Caco-2 (cell line): ENCODE measurements around the gene TAS2R40. TPM values are rescaled to one million over a fixed set of nuclear protein-coding genes. Genes with fewer than 3 reads are reported as not detected.

Experiments used
- BruUV-seq: library from RNA; stranded (reverse); fragments of 400-500 nt; replicated peaks from 2 replicates; lab custom pipeline; 2021; lab: Mats Ljungman, UMichigan
- CTCF ChIA-PET: fragments of 300-600 bp; sonication (Branson Sonifier 250); formaldehyde crosslinking; loops from one replicate; lab custom pipeline; 2022; ENCODE audit warnings: antibody characterized with exemption; lab: Charles Lee
- POLR2A ChIA-PET: fragments of 300-600 bp; sonication (Branson Sonifier 250); formaldehyde crosslinking; loops from one replicate; lab custom pipeline; 2022; ENCODE audit warnings: antibody characterized with exemption; lab: Charles Lee
- DNase-seq, 2 experiments: peaks; one replicate each; pipeline versions ENCODE4 v3.0.0 to v3.0.0-alpha.2; 2020 to 2022
- H3K27me3 ChIP-seq: replicated peaks from 2 replicates; pipeline ENCODE4 v1.6.0; 2011; ENCODE audit warnings: low read length; ENCODE audit not compliant: control insufficient read depth, insufficient read depth
- H3K36me3 ChIP-seq: 2 replicates; pipeline ENCODE4 v1.5.1; 2011; ENCODE audit warnings: low read length; ENCODE audit not compliant: control insufficient read depth, insufficient read depth
- H3K4me1 ChIP-seq: fragments of 250-450 bp; sonication (Bioruptor Pico); 2 replicates; pipeline ENCODE4 v1.5.1; 2020; ENCODE audit warnings: mild to moderate bottlenecking
- H3K4me3 ChIP-seq: 2 replicates; pipeline ENCODE4 v1.5.1; 2011; ENCODE audit warnings: low read depth, mild to moderate bottlenecking, control low read depth, low read length
- H3K9me3 ChIP-seq: fragments of 250-450 bp; sonication (Bioruptor Pico); 2 replicates; pipeline ENCODE4 v1.5.1; 2020; ENCODE audit warnings: mild to moderate bottlenecking, moderate library complexity
- H3K27ac Mint-ChIP-seq: one replicate; pipeline ENCODE4 v1.8.0; 2022; ENCODE audit warnings: mixed read lengths; ENCODE audit not compliant: unreplicated experiment
- H3K27me3 Mint-ChIP-seq: one replicate; pipeline ENCODE4 v1.8.0; 2022; ENCODE audit warnings: mixed read lengths; ENCODE audit not compliant: insufficient read depth, unreplicated experiment
- H3K36me3 Mint-ChIP-seq: one replicate; pipeline ENCODE4 v1.8.0; 2022; ENCODE audit warnings: mild to moderate bottlenecking, mixed read lengths; ENCODE audit not compliant: insufficient read depth, unreplicated experiment
- H3K4me1 Mint-ChIP-seq: one replicate; pipeline ENCODE4 v1.8.0; 2022; ENCODE audit warnings: low read depth, mixed read lengths; ENCODE audit not compliant: unreplicated experiment
- H3K4me3 Mint-ChIP-seq: one replicate; pipeline ENCODE4 v1.8.0; 2022; ENCODE audit warnings: mild to moderate bottlenecking, moderate library complexity, mixed read lengths; ENCODE audit not compliant: unreplicated experiment
- H3K9me3 Mint-ChIP-seq: one replicate; pipeline ENCODE4 v1.8.0; 2022; ENCODE audit warnings: mixed read lengths; ENCODE audit not compliant: unreplicated experiment
- CTCF ChIP-seq, 2 experiments: fragments of 200-600 bp in 1 of 2; IDR thresholded peaks; 1 replicate in 1 of 2; 2 replicates in 1 of 2; pipeline versions ENCODE4 v1.5.1 to v1.8.0; 2011 to 2022; ENCODE audit warnings: antibody characterized with exemption in 1 of 2, control low read depth in 1 of 2, inconsistent platforms in 1 of 2, low read depth in 1 of 2, low read length in 1 of 2, mild to moderate bottlenecking in 1 of 2, moderate library complexity in 1 of 2; ENCODE audit not compliant: insufficient read depth in 1 of 2, severe bottlenecking in 1 of 2, unreplicated experiment in 1 of 2
- intact Hi-C: fragments of 100-400 bp; cut with micrococcal nuclease; formaldehyde crosslinking; loops from one replicate; pipeline ENCODE4 v1.10.0; 2022; ENCODE audit not compliant: unreplicated experiment
- total RNA-seq: library from RNA; stranded (reverse); gene quantifications from 2 replicates; pipeline ENCODE4 v1.2.3, GENCODE V29; 2022

The TAS2R40 gene
- total RNA-seq, 1 experiment from 2014 or later, result not detected

- H3K4me1 Mint-ChIP-seq, result peaks cover 13% of the 10 kb centered on the region
- peak; percentile 74 to 77 for DNase-seq
Observed at GRCh38 chr7:143240291-143241168, 18.7 kb downstream of the TAS2R40 start.

GRCh38 chr7:143242306-143242705 lies 20.5 kb downstream of the TAS2R40 start:
- H3K27me3 Mint-ChIP-seq, result no peaks in the 10 kb centered on the region
- H3K4me3 ChIP-seq, result no peak overlapping the region
- H3K4me3 Mint-ChIP-seq, result no peak overlapping the region
- H3K27me3 ChIP-seq, result no peaks in the 10 kb centered on the region
- no peaks in the 10 kb centered on the region for H3K9me3 ChIP-seq
- no peak for DNase-seq
- H3K36me3 ChIP-seq, result no peaks in the 10 kb centered on the region
- BruUV-seq, result no TSS peak
- H3K4me1 Mint-ChIP-seq, result peaks cover 16% of the 10 kb centered on the region
- intact Hi-C loops, result no loop called here
- peaks cover 2% of the 10 kb centered on the region for H3K9me3 Mint-ChIP-seq
- H3K27ac Mint-ChIP-seq, result no peak overlapping the region
- TF ChIP-seq CTCF (IDR thresholded peaks at IDR 0.05; ENCODE audit: insufficient read depth in 1 of 2, low read depth in 1 of 2, low read length in 1 of 2, severe bottlenecking in 1 of 2, unreplicated experiment in 1 of 2), result no peak
- POLR2A ChIA-PET, result interaction anchor here (1.7 kb wide), 1 partner anchor 21 kb away, joined by 9 read pairs; the partner anchor contains the start of gene GSTK1
- peaks cover 22% of the 10 kb centered on the region for H3K4me1 ChIP-seq
- CTCF ChIA-PET, result interaction anchor here (0.5 to 2.2 kb wide), 4 partner anchors 21 to 166 kb away, joined by 3 to 7 read pairs (median 3); partner anchors contain the start of genes CASP2, EPHA1 and GSTK1
- no peaks in the 10 kb centered on the region for H3K36me3 Mint-ChIP-seq

More at GRCh38 chr7:143240291-143241168, 18.7 kb downstream of the TAS2R40 start:
- intact Hi-C loops, result loop anchor here (1.0 to 2.0 kb wide), 8 partner anchors 9 to 176 kb away; partner anchors contain the start of genes CASP2, EPHA1 and ZYX
- CTCF ChIA-PET, result interaction anchor here (0.5 to 1.6 kb wide), 22 partner anchors 9 to 1308 kb away, joined by 3 to 30 read pairs (median 5); partner anchors contain the start of genes CASP2, EPHA1 and GSTK1
- no TSS peak for BruUV-seq
- Histone ChIP-seq H3K36me3 (no peaks in the 10 kb centered on the region), H3K27me3 (no peaks in the 10 kb centered on the region), H3K4me3 (no peak overlapping the region), H3K4me1 (peaks cover 22% of the 10 kb centered on the region), H3K9me3 (no peaks in the 10 kb centered on the region; the same call in 1 of the 2 replicates)
- TF ChIP-seq CTCF (IDR thresholded peaks at IDR 0.05; ENCODE audit: insufficient read depth in 1 of 2, low read depth in 1 of 2, low read length in 1 of 2, severe bottlenecking in 1 of 2, unreplicated experiment in 1 of 2), result peak; percentile 86 to 91
- Mint-ChIP-seq H3K9me3 (peaks cover 20% of the 10 kb centered on the region), H3K27me3 (peaks cover 9% of the 10 kb centered on the region), H3K36me3 (no peaks in the 10 kb centered on the region), H3K27ac (no peak overlapping the region), H3K4me3 (no peak overlapping the region)
- POLR2A ChIA-PET, result interaction anchor here (0.8 to 1.0 kb wide), 3 partner anchors 23 to 140 kb away, joined by 3 read pairs; partner anchors contain the start of gene CASP2

GRCh38 chr7:143243111-143243510 lies 21.3 kb downstream of the TAS2R40 start:
- peaks cover 22% of the 10 kb centered on the region for H3K4me1 Mint-ChIP-seq
- no TSS peak for BruUV-seq
- intact Hi-C loops, result loop anchor here (1.0 kb wide), 2 partner anchors 20 to 41 kb away; partner anchors contain the start of genes GSTK1 and TMEM139
- no peak overlapping the region for H3K27ac Mint-ChIP-seq
- H3K4me1 ChIP-seq, result peaks cover 25% of the 10 kb centered on the region
- H3K27me3 ChIP-seq, result no peaks in the 10 kb centered on the region
- DNase-seq, result no peak
- no peaks in the 10 kb centered on the region for H3K9me3 ChIP-seq
- peak overlapping the region; percentile 44 for H3K4me3 Mint-ChIP-seq
- no peaks in the 10 kb centered on the region for H3K36me3 ChIP-seq
- no peaks in the 10 kb centered on the region for H3K27me3 Mint-ChIP-seq
- ChIA-PET CTCF (interaction anchor here (0.5 to 2.2 kb wide), 7 partner anchors 10 to 165 kb away, joined by 3 to 7 read pairs (median 3); partner anchors contain the start of genes CASP2, EPHA1 and GSTK1), POLR2A (interaction anchor here (0.6 to 1.7 kb wide), 2 partner anchors 20 to 52 kb away, joined by 5 to 9 read pairs; partner anchors contain the start of gene GSTK1)
- no peaks in the 10 kb centered on the region for H3K9me3 Mint-ChIP-seq
- no peak for TF ChIP-seq CTCF (IDR thresholded peaks at IDR 0.05; ENCODE audit: insufficient read depth in 1 of 2, low read depth in 1 of 2, low read length in 1 of 2, severe bottlenecking in 1 of 2, unreplicated experiment in 1 of 2)
- no peaks in the 10 kb centered on the region for H3K36me3 Mint-ChIP-seq
- H3K4me3 ChIP-seq, result peak overlapping the region; percentile 23; the same call in 1 of the 2 replicates
